ENCODE results near the gene PTCH2. TPM values are rescaled to one million over a fixed set of nuclear protein-coding genes. Genes with fewer than 3 reads are reported as not detected.

PTCH2 gene
- total RNA-seq, 2 experiments from 2014 or later = 0.13 to 0.97 TPM

DNA sequence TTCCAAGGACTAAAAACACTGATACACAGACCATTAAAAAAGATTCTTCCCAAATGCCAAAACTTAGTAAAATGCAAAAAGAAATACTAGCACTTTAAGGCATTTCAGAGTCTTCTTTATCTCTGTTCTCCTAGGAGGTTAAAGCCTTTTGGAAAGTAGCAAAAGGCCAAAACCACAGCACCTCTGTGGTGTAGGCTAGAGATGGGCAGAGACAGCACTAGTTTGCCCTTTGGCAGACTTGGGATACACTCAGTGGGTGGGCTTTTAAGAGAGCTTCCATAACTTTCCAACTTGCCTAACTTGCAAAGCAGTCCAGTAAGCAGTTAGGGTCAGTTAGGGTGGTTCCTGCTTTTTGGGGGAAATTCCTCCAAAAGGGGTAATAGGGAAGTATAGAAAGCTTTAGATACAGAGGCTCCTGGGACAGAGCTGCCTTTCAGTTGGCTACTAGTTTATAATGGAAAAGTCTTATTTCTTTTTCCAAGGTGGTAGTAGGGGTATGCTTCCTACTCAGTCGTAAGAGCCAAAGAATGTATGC, 17.9 kb upstream of the PTCH2 start:
- CTCF ChIA-PET = interaction anchor here (1.5 to 2.0 kb wide), 2 partner anchors 13 to 24 kb away, joined by 3 to 6 read pairs; no protein-coding TSS in a partner anchor
- no peaks in the 10 kb centered on the region for H3K9me3 Mint-ChIP-seq
- no peak for DNase-seq
- POLR2A ChIA-PET = interaction anchor here (0.6 to 1.3 kb wide), 4 partner anchors 18 to 85 kb away, joined by 3 to 4 read pairs (median 3); no protein-coding TSS in a partner anchor
- H3K36me3 Mint-ChIP-seq (ENCODE audit: low read depth) = peaks cover 15% of the 10 kb centered on the region
- H3K27ac Mint-ChIP-seq = no peak overlapping the region
- ATAC-seq = no peak
- no peaks in the 10 kb centered on the region for H3K27me3 Mint-ChIP-seq
- TF ChIP-seq, protein P1, sequence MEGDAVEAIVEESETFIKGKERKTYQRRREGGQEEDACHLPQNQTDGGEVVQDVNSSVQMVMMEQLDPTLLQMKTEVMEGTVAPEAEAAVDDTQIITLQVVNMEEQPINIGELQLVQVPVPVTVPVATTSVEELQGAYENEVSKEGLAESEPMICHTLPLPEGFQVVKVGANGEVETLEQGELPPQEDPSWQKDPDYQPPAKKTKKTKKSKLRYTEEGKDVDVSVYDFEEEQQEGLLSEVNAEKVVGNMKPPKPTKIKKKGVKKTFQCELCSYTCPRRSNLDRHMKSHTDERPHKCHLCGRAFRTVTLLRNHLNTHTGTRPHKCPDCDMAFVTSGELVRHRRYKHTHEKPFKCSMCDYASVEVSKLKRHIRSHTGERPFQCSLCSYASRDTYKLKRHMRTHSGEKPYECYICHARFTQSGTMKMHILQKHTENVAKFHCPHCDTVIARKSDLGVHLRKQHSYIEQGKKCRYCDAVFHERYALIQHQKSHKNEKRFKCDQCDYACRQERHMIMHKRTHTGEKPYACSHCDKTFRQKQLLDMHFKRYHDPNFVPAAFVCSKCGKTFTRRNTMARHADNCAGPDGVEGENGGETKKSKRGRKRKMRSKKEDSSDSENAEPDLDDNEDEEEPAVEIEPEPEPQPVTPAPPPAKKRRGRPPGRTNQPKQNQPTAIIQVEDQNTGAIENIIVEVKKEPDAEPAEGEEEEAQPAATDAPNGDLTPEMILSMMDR (IDR thresholded peaks at IDR 0.05) = no peak
- no peaks in the 10 kb centered on the region for H3K4me1 Mint-ChIP-seq (ENCODE audit: low read depth)
- no peak overlapping the region for H3K4me3 Mint-ChIP-seq
- intact Hi-C loops (cut with micrococcal nuclease) = no loop called here

DNA sequence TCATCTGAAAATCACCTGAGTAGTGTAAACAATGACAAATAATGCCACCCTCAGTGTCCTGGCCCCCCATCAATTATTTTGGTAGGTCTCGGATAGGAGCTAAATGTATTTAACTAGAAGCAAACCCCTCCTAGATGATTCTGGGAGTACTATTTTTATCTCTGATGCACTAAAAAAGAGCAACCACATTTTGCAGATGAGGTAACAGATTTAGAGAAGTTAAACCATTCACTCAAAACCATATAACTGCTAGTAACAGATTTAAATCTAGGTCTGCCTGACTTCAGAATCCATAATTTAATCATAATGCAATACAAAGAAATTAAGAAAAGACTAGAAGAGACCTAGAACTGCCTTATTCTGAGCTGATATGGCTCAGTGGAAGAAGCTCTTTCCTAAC, 17.3 kb upstream of the PTCH2 start:
- Mint-ChIP-seq H3K36me3 (ENCODE audit: low read depth) (peaks cover 21% of the 10 kb centered on the region), H3K27me3 (no peaks in the 10 kb centered on the region), H3K27ac (no peak overlapping the region), H3K4me1 (ENCODE audit: low read depth) (no peaks in the 10 kb centered on the region), H3K9me3 (no peaks in the 10 kb centered on the region), H3K4me3 (no peak overlapping the region)
- DNase-seq (no peak), ATAC-seq (no peak)
- intact Hi-C loops (cut with micrococcal nuclease) = no loop called here
- POLR2A ChIA-PET = interaction anchor here (0.6 to 1.3 kb wide), 2 partner anchors 41 to 84 kb away, joined by 3 read pairs; no protein-coding TSS in a partner anchor
- CTCF ChIA-PET = interaction anchor here (1.5 to 2.0 kb wide), 2 partner anchors 12 to 24 kb away, joined by 3 to 6 read pairs; no protein-coding TSS in a partner anchor
- TF ChIP-seq, protein P1 (IDR thresholded peaks at IDR 0.05) = no peak

DNA sequence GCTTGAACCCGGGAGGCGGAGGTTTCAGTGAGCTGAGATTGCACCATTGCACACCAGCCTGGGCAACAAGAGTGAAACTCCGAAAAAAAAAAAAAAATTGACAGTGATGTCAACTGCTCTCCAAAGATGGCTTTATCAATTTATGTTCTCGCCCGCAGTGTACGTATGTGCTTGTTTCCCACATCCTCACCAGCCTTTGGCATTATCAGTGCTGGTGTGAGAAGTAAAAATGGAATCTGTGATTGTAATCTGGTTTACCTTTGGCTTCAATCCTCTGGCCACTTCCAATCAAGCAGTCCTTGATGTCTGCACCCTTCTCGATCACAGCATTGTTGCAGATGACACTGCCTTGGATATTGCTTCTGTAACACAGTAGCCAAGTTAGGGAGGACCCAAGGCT, 14.4 kb upstream of the PTCH2 start:
- ATAC-seq (no peak), DNase-seq (no peak)
- no peaks in the 10 kb centered on the region for H3K9me3 Mint-ChIP-seq
- H3K27me3 Mint-ChIP-seq = no peaks in the 10 kb centered on the region
- CTCF ChIA-PET = no interaction called here
- no peaks in the 10 kb centered on the region for H3K4me1 Mint-ChIP-seq (ENCODE audit: low read depth)
- peaks cover 32% of the 10 kb centered on the region for H3K36me3 Mint-ChIP-seq (ENCODE audit: low read depth)
- no peak overlapping the region for H3K27ac Mint-ChIP-seq
- H3K4me3 Mint-ChIP-seq = no peak overlapping the region
- POLR2A ChIA-PET = no interaction called here
- intact Hi-C loops (cut with micrococcal nuclease) = no loop called here
- TF ChIP-seq, protein P1 (IDR thresholded peaks at IDR 0.05) = no peak

DNA sequence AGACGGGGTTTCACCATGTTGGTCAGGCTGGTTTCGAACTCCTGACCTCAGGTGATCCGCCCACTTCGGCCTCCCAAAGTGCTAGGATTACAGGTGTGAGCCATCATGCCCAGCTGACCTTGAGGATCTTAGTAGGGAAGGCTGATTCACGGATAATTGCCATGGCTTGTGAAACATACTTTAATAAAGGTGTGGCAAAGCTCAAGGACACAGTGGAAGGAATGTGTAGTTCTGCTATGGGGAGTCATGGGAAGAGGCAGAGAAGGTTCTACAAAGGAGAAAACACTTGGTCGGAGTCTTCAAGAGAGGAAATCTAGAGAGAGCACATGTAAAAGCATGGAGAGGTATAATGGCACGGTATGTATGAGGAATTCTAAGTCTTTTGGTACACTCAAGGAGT, 12.7 kb upstream of the PTCH2 start:
- TF ChIP-seq, protein P1 (IDR thresholded peaks at IDR 0.05) = no peak
- no peaks in the 10 kb centered on the region for H3K27me3 Mint-ChIP-seq
- no peaks in the 10 kb centered on the region for H3K9me3 Mint-ChIP-seq
- peaks cover 33% of the 10 kb centered on the region for H3K36me3 Mint-ChIP-seq (ENCODE audit: low read depth)
- ChIA-PET POLR2A (no interaction called here), CTCF (no interaction called here)
- H3K27ac Mint-ChIP-seq = no peak overlapping the region
- peaks cover 1% of the 10 kb centered on the region for H3K4me1 Mint-ChIP-seq (ENCODE audit: low read depth)
- ATAC-seq (no peak), DNase-seq (no peak)
- H3K4me3 Mint-ChIP-seq = no peak overlapping the region
- intact Hi-C loops (cut with micrococcal nuclease) = no loop called here

DNA sequence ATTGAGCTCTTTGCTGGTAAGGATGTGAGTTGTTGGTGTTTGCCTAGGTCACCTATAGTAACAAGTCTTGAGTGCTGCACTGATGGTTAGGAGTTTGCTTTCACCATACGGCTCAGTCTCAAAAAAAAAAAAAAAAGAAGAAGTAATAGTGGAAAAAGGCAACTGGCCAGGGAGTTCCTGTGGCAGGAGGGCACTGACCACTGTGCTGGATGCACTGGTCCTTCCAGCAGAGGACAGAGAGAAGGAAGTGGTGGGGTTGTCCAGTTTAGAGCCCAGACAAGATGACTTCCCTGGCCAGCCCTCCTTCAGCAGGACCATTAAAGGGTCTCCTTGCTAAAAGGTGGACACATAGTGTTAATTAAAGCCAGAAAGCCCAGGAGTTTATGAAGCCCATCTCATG, 11.9 kb upstream of the PTCH2 start:
- Mint-ChIP-seq H3K27ac (no peak overlapping the region), H3K27me3 (no peaks in the 10 kb centered on the region), H3K4me3 (no peak overlapping the region), H3K4me1 (ENCODE audit: low read depth) (peaks cover 9% of the 10 kb centered on the region), H3K36me3 (ENCODE audit: low read depth) (peaks cover 36% of the 10 kb centered on the region), H3K9me3 (no peaks in the 10 kb centered on the region)
- POLR2A ChIA-PET = no interaction called here
- CTCF ChIA-PET = no interaction called here
- ATAC-seq (no peak), DNase-seq (no peak)
- TF ChIP-seq, protein P1 (IDR thresholded peaks at IDR 0.05) = no peak
- intact Hi-C loops (cut with micrococcal nuclease) = no loop called here
